Liver (tissue), 3 donors: Measurements from ENCODE around the gene IMPA2.

Source experiments
- CTCF ChIP-seq: fragments of 150-350 bp; IDR thresholded peaks from 2 replicates; pipeline ENCODE4 v1.5.1; 2017; ENCODE audit warnings: improper control_type of control experiment, low read depth, low read length; ENCODE audit not compliant: missing input control
- FOXA1 ChIP-seq: IDR thresholded peaks from 2 replicates; pipeline ENCODE4 v1.6.1; 2016; ENCODE audit warnings: antibody characterized with exemption
- TF ChIP-seq, protein P1 (sequence below): IDR thresholded peaks from 2 replicates; pipeline ENCODE4 v1.6.1; 2016; ENCODE audit warnings: antibody characterized with exemption
- donor health status: healthy.
- donor health status: healthy.

DNA sequence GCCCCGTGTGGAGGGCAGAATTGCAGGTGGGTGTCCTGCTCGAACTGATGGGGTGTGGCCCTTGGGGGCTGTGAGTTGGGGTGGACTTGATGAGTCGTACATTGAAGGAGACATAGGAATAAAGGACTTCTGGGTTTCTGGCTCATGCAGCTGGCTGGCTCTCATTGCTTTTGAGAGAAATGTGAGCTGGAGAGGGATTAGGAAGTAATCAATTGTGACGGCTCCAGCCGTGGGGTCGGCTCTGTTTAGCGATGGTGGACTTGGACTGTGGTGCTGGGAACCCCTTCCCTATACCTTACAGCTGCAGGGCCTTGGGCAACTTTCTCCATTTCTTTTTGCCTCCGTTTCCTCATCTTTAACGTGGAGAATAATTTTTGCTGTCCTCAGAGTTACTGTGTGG lies 9.2 kb downstream of the IMPA2 start:
- TF ChIP-seq CTCF: no peak
- TF ChIP-seq, protein P1, sequence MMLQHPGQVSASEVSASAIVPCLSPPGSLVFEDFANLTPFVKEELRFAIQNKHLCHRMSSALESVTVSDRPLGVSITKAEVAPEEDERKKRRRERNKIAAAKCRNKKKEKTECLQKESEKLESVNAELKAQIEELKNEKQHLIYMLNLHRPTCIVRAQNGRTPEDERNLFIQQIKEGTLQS: no peak
- no peak for TF ChIP-seq FOXA1
